ENCODE data around the gene RFC5. TPM values are rescaled to one million over a fixed set of nuclear protein-coding genes. Genes with fewer than 3 reads are reported as not detected.
"Not testable (repeated sequence)": the region's sequence is repeated elsewhere in the genome, so short reads cannot be mapped to it uniquely, and the experiment has no call there.

Gene RFC5
- total RNA-seq, 3 donors from 2014 or later = 9.8 to 14.7 (median 14.0) TPM

- no peak overlapping the region for H3K4me3 ChIP-seq
- ATAC-seq = no peak
- TF ChIP-seq CTCF (IDR thresholded peaks at IDR 0.05) = no peak
These were observed 51.9 kb downstream of the RFC5 start for GRCh38 chr12:118068445-118068844.

GRCh38 chr12:118070650-118071049 lies 54.1 kb downstream of the RFC5 start:
- Histone ChIP-seq H3K4me1 (ENCODE audit: low read depth) (no peaks in the 10 kb centered on the region), H3K9me3 (no peaks in the 10 kb centered on the region), H3K4me3 (no peak overlapping the region), H3K36me3 (ENCODE audit: low read depth) (no peaks in the 10 kb centered on the region)
- intact Hi-C loops (cut with DNase I, micrococcal nuclease) = no loop called here
- DNase-seq (no peak), ATAC-seq (no peak)
- TF ChIP-seq CTCF (IDR thresholded peaks at IDR 0.05) = no peak

More at GRCh38 chr12:118068445-118068844, 51.9 kb downstream of the RFC5 start:
- H3K4me1 ChIP-seq (ENCODE audit: low read depth) = peaks cover 4% of the 10 kb centered on the region
- no peaks in the 10 kb centered on the region for H3K36me3 ChIP-seq (ENCODE audit: low read depth)
- H3K9me3 ChIP-seq = no peaks in the 10 kb centered on the region
- DNase-seq = no peak
- intact Hi-C loops (cut with DNase I, micrococcal nuclease) = no loop called here

- ATAC-seq = no peak
- intact Hi-C loops (cut with DNase I, micrococcal nuclease) = no loop called here
- TF ChIP-seq CTCF (IDR thresholded peaks at IDR 0.05) = no peak
- no peaks in the 10 kb centered on the region for H3K4me1 ChIP-seq (ENCODE audit: low read depth)
- no peaks in the 10 kb centered on the region for H3K9me3 ChIP-seq
- DNase-seq = no peak
- no peaks in the 10 kb centered on the region for H3K36me3 ChIP-seq (ENCODE audit: low read depth)
- H3K4me3 ChIP-seq = no peak overlapping the region
These were observed 57.3 kb downstream of the RFC5 start for GRCh38 chr12:118073768-118074167.

GRCh38 chr12:118081521-118081920 lies 65.0 kb downstream of the RFC5 start:
- H3K4me1 ChIP-seq (ENCODE audit: low read depth); H3K4me3 ChIP-seq; DNase-seq; H3K9me3 ChIP-seq; ATAC-seq; intact Hi-C loops (cut with DNase I, micrococcal nuclease): not testable (repeated sequence)
- peaks cover 10% of the 10 kb centered on the region for H3K36me3 ChIP-seq (ENCODE audit: low read depth)

Other genes with a start within 250 kb of the RFC5 start
- 1 to 10 TPM; 1.4 to 2.8 (median 2.5) TPM for gene KSR2, start 47.7 kb upstream of the RFC5 start, total RNA-seq
- 100 to 1,000 TPM; 103 to 159 (median 119) TPM for gene WSB2, start 44.5 kb downstream of the RFC5 start, total RNA-seq
- gene VSIG10, start 87.3 kb downstream of the RFC5 start, total RNA-seq = 100 to 1,000 TPM in 1 of 3 donors, 10 to 100 TPM in 2; 56.2 to 131 (median 68.7) TPM
- 100 to 1,000 TPM; 122 to 212 (median 189) TPM for gene PEBP1, start 119.4 kb downstream of the RFC5 start, total RNA-seq

All from mucosa of descending colon (tissue), 3 donors.